ENCODE data around the gene CPN1.

CPN1 gene

GRCh38 chr10:100075426-100076220 is 6.0 kb downstream of the CPN1 start:
- DNase-seq, result no peak

GRCh38 chr10:100072514-100072913 is 9.2 kb downstream of the CPN1 start:
- no peak for DNase-seq

- DNase-seq, result no peak
Measured at GRCh38 chr10:100071529-100071928, 10.1 kb downstream of the CPN1 start.

- no peak for DNase-seq
Measured at GRCh38 chr10:100067466-100067865, 14.2 kb downstream of the CPN1 start.

GRCh38 chr10:100065084-100065660 is 16.5 kb downstream of the CPN1 start:
- no peak for DNase-seq

GRCh38 chr10:100061401-100061800 is 20.3 kb downstream of the CPN1 start:
- no peak for DNase-seq

- DNase-seq, result no peak
Measured at GRCh38 chr10:100057948-100058347, 23.7 kb downstream of the CPN1 start.

GRCh38 chr10:100053686-100054460 is 27.8 kb downstream of the CPN1 start:
- DNase-seq, result no peak

GRCh38 chr10:100046021-100046486 is 35.6 kb downstream of the CPN1 start:
- DNase-seq, result peak; percentile 94

GRCh38 chr10:100045592-100045991 is 36.1 kb downstream of the CPN1 start:
- DNase-seq, result no peak

- no peak for DNase-seq
Measured at GRCh38 chr10:100043796-100044195, 37.9 kb downstream of the CPN1 start.

- no peak for DNase-seq
Measured at GRCh38 chr10:100043344-100043743, 38.3 kb downstream of the CPN1 start.

GRCh38 chr10:100041306-100042002 is 40.2 kb downstream of the CPN1 start:
- no peak for DNase-seq

GRCh38 chr10:100038561-100039071 is 43.1 kb downstream of the CPN1 start:
- no peak for DNase-seq

- DNase-seq, result no peak
Measured at GRCh38 chr10:100037758-100038315, 43.8 kb downstream of the CPN1 start.

GRCh38 chr10:100036850-100037249 is 44.8 kb downstream of the CPN1 start:
- DNase-seq, result no peak

- no peak for DNase-seq
Measured at GRCh38 chr10:100033766-100034418, 47.8 kb downstream of the CPN1 start.

GRCh38 chr10:100027416-100027815 is 54.3 kb downstream of the CPN1 start:
- no peak for DNase-seq

GRCh38 chr10:100025576-100025975 is 56.1 kb downstream of the CPN1 start:
- DNase-seq, result no peak

- DNase-seq, result no peak
Measured at GRCh38 chr10:100024748-100025147, 56.9 kb downstream of the CPN1 start.

- DNase-seq, result no peak
Measured at GRCh38 chr10:100022403-100022802, 59.3 kb downstream of the CPN1 start.

GRCh38 chr10:100021322-100021721 is 60.3 kb downstream of the CPN1 start:
- no peak for DNase-seq
